Kidney (tissue), 14 donors: ENCODE data around the gene IL1RAP. TPM values are rescaled to one million over a fixed set of nuclear protein-coding genes. Genes with fewer than 3 reads are reported as not detected.

Experiments
- DNase-seq, 5 donors: peaks; one replicate each; pipeline ENCODE4 v3.0.0-alpha.2; 2013 to 2020
- FAIRE-seq: peaks from 2 replicates; lab custom pipeline; 2012; peaks lifted over from hg19 to GRCh38; lab: Jason Lieb, UNC
- H3K27ac ChIP-seq, 2 donors: one replicate each; pipeline ENCODE4 v1.7.0; 2013; ENCODE audit warnings: low read depth in 2 of 2, low read length in 2 of 2, inconsistent platforms in 1 of 2
- H3K27me3 ChIP-seq: one replicate; pipeline ENCODE4 v1.7.1; 2013; ENCODE audit warnings: low read length, inconsistent platforms; ENCODE audit not compliant: control insufficient read depth, insufficient read depth
- H3K36me3 ChIP-seq, 3 donors: one replicate each; pipeline versions ENCODE4 v1.7.0 to v1.7.1; 2013; ENCODE audit warnings: low read length in 3 of 3, control low read depth in 1 of 3, inconsistent platforms in 1 of 3; ENCODE audit not compliant: insufficient read depth in 3 of 3, control insufficient read depth in 2 of 3
- H3K4me1 ChIP-seq, 3 donors: one replicate each; pipeline versions ENCODE4 v1.7.0 to v1.7.1; 2013; ENCODE audit warnings: low read length in 3 of 3, inconsistent platforms in 1 of 3, low read depth in 1 of 3; ENCODE audit not compliant: control insufficient read depth in 2 of 3, insufficient read depth in 2 of 3
- H3K4me3 ChIP-seq, 3 donors: one replicate each; pipeline versions ENCODE4 v1.7.0 to v1.8.1; 2013; ENCODE audit warnings: low read length in 3 of 3, control low read depth in 1 of 3, inconsistent platforms in 1 of 3
- H3K9ac ChIP-seq, 3 donors: one replicate each; pipeline versions ENCODE4 v1.7.0 to v1.7.1; 2013; ENCODE audit warnings: low read length in 3 of 3, control low read depth in 1 of 3, inconsistent platforms in 1 of 3
- H3K9me3 ChIP-seq, 3 donors: one replicate each; pipeline versions ENCODE4 v1.7.0 to v1.7.1; 2013; ENCODE audit warnings: low read length in 3 of 3, control low read depth in 1 of 3, inconsistent platforms in 1 of 3; ENCODE audit not compliant: control insufficient read depth in 2 of 3, insufficient read depth in 1 of 3
- intact Hi-C: fragments of 100-400 bp; cut with DNase I; formaldehyde crosslinking; loops from one replicate; pipeline ENCODE4 v1.11.1; 2022
- polyA plus RNA-seq: library from polyadenylated mRNA; stranded (reverse); fragments of 350-450 nt; fragmentation: Illumina TruSeq; extraction: RNeasy Lipid Tissue Mini Kit (QIAGEN cat#74804); gene quantifications from one replicate; pipeline ENCODE4 v1.2.3, GENCODE V29; 2014; ENCODE audit warnings: low read depth, low replicate concordance; ENCODE audit not compliant: insufficient read depth
- total RNA-seq: library from RNA; stranded (reverse); fragmentation: NEBNext Ultra II Directional; extraction: Animal tissue kit (Norgen Biotek cat#: 25700); gene quantifications from one replicate; pipeline ENCODE4 v1.2.1, GENCODE V29; 2021
- TF ChIP-seq, protein P1 (sequence below): IDR thresholded peaks from 3 replicates; pipeline ENCODE4 v1.5.1; 2012; ENCODE audit warnings: mild to moderate bottlenecking, moderate library complexity, borderline replicate concordance; ENCODE audit not compliant: insufficient read depth; ENCODE audit errors: extremely low read depth
- donor health status: control.
- donor health status: control.
- donor health status: control.
- donor health status: control.
- donor health status: control.
- donor health status: DM: yes; HTN: yes; CAD: no.
- donor health status: Normal renal cell carcinoma (clear cell type).

IL1RAP gene
- total and polyA plus RNA-seq, 2 donors from 2014 or later, result 1.7 to 10.0 TPM

DNA sequence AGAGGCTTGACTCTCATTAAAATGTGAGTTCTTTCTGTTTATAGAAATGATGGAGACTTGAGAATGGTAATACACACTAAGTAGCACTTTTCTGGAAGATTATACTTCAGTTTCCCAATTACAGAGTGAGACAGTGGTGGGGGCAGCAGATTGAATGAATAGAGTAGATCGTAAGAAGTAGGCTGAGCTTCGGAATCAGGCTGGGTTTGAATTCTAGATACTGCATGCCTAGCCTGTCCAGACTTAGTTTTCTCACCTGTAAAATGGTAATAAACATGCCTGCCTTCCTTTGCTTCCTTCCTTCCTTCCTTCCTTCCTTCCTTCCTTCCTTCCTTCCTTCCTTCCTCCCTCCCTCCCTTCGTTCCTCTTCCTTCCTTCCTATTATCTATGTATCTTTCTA is 8.1 kb downstream of the IL1RAP start:
- TF ChIP-seq, protein P1, sequence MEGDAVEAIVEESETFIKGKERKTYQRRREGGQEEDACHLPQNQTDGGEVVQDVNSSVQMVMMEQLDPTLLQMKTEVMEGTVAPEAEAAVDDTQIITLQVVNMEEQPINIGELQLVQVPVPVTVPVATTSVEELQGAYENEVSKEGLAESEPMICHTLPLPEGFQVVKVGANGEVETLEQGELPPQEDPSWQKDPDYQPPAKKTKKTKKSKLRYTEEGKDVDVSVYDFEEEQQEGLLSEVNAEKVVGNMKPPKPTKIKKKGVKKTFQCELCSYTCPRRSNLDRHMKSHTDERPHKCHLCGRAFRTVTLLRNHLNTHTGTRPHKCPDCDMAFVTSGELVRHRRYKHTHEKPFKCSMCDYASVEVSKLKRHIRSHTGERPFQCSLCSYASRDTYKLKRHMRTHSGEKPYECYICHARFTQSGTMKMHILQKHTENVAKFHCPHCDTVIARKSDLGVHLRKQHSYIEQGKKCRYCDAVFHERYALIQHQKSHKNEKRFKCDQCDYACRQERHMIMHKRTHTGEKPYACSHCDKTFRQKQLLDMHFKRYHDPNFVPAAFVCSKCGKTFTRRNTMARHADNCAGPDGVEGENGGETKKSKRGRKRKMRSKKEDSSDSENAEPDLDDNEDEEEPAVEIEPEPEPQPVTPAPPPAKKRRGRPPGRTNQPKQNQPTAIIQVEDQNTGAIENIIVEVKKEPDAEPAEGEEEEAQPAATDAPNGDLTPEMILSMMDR, result no peak
- no peak overlapping the region for H3K4me3 ChIP-seq
- no peaks in the 10 kb centered on the region for H3K27me3 ChIP-seq
- no peak for DNase-seq
- H3K36me3 ChIP-seq, result no peaks in the 10 kb centered on the region
- no peak overlapping the region for H3K9ac ChIP-seq
- no peaks in the 10 kb centered on the region for H3K9me3 ChIP-seq
- FAIRE-seq, result no peak
- H3K4me1 ChIP-seq, result no peaks in the 10 kb centered on the region
- H3K27ac ChIP-seq, result no peak overlapping the region
- intact Hi-C loops, result no loop called here

- H3K27me3 ChIP-seq, result no peaks in the 10 kb centered on the region
- intact Hi-C loops, result no loop called here
- H3K4me1 ChIP-seq, result no peaks in the 10 kb centered on the region
- H3K4me3 ChIP-seq, result no peak overlapping the region
- no peak overlapping the region for H3K9ac ChIP-seq
- TF ChIP-seq, protein P1, result no peak
- H3K9me3 ChIP-seq, result no peaks in the 10 kb centered on the region
- DNase-seq (no peak), FAIRE-seq (no peak)
- no peaks in the 10 kb centered on the region for H3K36me3 ChIP-seq
- no peak overlapping the region for H3K27ac ChIP-seq
Observed at GRCh38 chr3:190522621-190523222, 8.8 kb downstream of the IL1RAP start.

- Histone ChIP-seq H3K4me3 (no peak overlapping the region), H3K9me3 (no peaks in the 10 kb centered on the region), H3K9ac (no peak overlapping the region), H3K36me3 (no peaks in the 10 kb centered on the region), H3K27ac (no peak overlapping the region), H3K4me1 (no peaks in the 10 kb centered on the region), H3K27me3 (no peaks in the 10 kb centered on the region)
- FAIRE-seq (no peak), DNase-seq (no peak)
- intact Hi-C loops, result no loop called here
- TF ChIP-seq, protein P1, result no peak
Observed at GRCh38 chr3:190524942-190525341, 11.1 kb downstream of the IL1RAP start.

DNA sequence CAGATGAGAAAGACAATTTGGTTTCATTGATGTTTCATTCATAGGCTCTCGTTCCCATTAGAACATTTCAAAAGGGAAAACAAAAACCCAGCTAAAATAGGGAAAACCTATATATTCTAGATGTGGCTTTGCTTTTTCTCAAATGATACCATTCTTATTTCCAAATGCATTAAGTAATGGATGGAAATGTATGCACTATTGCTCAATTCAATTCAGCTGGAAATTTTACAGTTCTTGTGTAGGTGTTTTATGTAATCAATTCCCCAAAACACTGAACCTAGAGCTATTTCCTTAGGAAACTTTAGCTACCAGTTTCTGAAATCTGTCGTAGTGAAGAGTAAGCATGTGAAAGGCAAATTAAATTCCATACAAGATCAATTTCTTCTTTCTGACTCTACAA is 11.7 kb downstream of the IL1RAP start:
- TF ChIP-seq, protein P1, result no peak
- no peak for FAIRE-seq
- H3K4me3 ChIP-seq, result no peak overlapping the region
- no peaks in the 10 kb centered on the region for H3K36me3 ChIP-seq
- H3K4me1 ChIP-seq, result no peaks in the 10 kb centered on the region
- no peaks in the 10 kb centered on the region for H3K27me3 ChIP-seq
- H3K9ac ChIP-seq, result no peak overlapping the region
- DNase-seq, result no peak
- intact Hi-C loops, result no loop called here
- no peak overlapping the region for H3K27ac ChIP-seq
- H3K9me3 ChIP-seq, result no peaks in the 10 kb centered on the region
